Hematopoietic multipotent progenitor cell treated with erythropoietin and hydrocortisone succinate and interleukin-3 and kit ligand, for 15 days (in vitro differentiated cells): ENCODE data around the gene LIN37.
A peak's percentile ranks its signal among the peaks of the same experiment; 100 is the strongest.

Experiments
- DNase-seq: peaks from one replicate; pipeline ENCODE4 v3.0.0-alpha.2; 2015; ENCODE audit warnings: low spot score

LIN37 gene, protein sequence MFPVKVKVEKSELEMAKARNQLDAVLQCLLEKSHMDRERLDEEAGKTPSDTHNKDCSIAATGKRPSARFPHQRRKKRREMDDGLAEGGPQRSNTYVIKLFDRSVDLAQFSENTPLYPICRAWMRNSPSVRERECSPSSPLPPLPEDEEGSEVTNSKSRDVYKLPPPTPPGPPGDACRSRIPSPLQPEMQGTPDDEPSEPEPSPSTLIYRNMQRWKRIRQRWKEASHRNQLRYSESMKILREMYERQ

DNA sequence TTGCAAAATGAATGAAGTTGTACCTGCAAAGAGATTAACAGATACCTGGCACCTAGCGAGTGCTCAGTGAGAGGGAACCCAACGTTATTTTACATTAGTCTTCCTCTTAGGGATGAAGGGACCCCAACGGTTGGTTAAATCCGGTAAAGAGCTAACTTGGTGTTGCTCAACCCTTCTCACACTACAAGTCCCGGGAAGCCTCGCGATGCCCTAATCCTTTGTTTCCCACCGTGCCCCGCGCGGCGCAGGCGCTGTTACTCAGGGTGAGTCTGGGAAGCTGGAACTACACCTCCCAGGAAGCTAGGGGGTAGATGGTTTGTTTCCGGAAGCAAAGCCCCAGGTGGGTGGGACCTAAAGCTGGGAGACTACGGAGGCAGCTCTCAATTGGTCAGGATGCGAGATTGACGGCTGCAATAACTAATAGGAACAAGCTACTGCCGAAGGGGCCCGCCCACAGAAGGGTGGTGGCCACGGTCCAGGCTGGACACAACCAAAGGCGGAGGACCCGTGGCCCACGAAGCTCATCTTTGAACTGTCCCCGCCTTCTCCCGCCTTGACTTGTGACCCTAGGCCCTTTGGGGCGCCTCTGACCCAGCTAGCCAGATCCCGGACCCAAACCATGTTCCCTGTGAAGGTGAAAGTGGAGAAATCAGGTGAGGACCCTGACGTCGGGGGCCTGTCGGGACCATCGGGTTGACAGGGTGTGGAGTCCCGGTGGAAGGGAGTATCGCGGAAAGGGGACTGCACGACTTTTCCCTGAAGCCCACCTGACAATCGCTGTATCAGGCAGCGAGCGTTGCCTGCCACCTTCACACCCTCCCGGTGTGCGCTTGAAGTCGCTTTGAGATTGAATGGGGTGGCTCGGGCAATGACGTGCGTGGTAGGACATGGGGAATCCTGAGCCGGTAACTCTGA, at the start of gene LIN37:
Gene LIN37 (plus strand): TSS at position 471 of the 915 bp plus-strand sequence. CDS start 149 bp downstream, at position 620.
- DNase-seq: peak; percentile 100

DNA sequence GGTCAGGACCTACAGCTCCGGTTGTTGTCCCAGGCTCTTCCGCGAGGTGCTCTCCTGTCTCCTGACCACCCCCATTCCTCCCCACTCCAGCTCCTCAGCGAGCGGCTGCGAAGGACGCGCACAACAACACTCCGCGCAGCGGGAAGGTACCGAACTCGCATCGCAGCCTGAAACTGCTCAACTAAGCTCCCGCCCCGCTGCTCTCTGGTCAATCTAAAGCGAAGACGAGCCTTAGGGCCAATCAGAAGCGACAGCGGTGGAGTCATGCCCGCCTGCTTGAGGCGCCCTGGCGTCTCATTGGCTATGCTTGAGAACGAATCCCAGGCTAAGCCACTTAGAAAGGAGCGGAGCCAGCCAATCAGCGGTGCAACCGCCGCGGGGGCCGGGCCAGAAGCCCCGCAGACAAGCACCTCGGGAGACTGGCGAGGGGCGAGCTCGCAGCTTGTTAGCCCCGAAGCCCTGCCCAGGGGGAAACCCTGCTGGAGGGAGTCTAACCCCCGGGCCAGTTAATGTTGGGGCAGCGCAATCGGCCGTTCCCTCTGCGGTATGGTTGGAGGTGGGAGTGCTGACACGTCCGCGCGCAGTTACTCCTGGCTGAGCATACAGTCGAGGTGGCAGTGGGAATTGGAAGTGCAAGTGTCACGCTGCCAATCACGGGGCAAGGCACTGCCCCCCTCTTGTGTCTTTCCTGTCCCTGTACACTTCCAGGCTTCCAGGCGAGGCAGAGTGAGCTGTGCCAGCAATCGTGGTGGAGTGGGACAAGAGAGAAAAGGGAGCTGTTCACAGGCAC, 46.0 kb upstream of the LIN37 start:
- DNase-seq: peak; percentile 93

DNA sequence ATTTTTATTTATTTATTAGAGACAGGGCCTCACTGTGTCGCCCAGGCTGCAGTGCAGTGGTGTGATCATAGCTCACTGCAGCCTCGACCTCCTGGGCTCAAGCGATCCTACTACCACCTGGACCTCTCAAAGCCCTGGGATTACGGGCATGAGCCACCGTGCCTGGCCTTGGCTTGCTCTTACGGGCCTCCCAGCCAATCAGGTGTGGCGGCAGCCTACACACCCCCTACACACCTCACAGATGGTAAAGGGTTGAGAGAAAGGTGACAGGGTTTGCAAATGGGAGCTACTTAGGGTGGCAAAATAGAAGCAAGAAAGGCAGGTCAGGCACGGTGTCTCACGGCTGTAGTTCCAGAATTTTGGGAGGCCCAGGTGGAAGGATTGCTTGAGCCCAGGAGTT, 45.0 kb upstream of the LIN37 start:
- no peak for DNase-seq

DNA sequence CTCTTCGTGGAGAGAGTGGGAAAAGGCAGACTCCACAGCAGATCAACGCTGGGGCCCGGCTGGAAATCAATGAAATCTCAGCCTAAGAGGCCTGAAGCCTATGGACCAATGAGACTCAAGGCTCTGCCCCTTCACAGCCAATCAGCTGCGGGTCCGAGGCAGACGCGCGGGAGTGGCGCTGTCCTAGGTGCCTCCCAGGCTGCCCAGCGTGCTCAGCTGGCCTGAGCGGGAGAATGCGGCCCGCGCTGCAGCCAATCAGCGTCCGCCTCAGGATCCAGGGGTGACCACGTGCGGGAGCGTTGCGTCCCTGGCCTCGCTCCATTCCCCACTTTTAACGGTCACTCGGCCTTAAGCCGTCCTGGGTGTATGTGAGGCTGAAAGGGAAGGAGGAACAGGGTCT, 44.2 kb upstream of the LIN37 start, which contains the start of gene ZBTB32:
Gene ZBTB32 (plus strand): TSS at position 341 of the 400 bp plus-strand sequence. CDS start 10,069 bp downstream, outside the sequence.
- no peak for DNase-seq

DNA sequence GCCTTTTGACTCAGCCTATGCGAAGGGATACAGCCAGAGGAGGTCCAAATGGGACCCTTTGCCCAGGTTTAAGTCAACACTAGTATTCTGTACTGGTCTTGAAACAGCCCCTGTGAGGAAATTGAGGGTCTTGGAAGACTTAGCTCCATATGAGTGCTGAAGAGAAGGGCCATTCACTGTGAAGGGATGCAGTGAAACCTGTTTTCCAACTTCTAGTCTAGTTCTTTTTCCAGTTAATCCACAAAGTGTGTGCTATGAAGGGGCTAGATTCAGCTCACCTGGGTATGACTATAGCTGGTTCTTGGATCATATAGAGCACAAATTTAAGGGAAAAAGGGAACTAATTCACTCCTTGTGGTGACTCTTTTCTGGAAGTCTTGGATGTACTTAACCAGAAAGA, 40.0 kb upstream of the LIN37 start:
- no peak for DNase-seq

DNA sequence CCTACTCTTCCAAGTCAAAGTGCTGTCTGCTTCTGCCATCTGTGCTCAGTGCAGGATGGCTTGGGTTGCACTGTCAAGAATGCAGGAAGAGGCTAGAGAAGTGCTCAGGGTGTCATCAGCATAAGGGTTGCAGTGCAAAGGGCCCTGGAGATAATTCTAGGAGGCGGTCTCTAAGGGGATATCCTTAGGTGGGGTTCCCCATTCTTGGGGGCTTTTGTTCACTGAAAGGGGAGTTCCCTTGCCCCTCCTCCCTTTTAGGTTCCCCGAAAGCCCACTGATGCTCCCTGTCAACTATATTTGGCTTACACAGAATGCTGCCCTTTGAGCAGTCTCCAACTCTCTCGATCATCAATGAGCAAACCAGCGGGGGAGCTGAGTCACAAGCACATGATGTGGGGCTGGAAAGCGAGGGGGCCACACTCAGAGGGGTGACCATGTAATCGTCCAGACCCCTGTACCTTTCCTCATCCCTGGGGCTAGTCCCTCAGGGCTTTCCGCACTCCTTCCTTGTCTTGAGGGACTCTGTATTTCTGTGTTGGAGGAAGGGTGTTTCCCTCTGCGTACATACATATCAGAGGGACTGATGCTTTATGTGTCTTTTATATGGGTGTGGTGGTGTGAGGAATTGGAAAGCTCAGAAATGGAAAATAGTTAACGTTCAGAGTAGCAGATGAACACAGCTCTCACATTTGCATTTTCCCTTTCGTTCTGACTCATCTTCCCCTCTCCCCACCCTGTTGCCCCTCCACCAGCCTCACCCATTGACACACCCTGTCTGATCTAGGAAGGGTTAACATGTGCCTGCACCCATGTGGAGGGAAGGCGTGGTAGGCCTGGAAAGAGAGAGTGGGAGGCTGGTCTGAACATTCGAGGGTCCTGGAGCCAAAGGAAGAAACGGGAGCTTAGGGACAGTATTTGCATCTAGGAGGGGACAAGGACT, 37.3 kb upstream of the LIN37 start:
- no peak for DNase-seq

DNA sequence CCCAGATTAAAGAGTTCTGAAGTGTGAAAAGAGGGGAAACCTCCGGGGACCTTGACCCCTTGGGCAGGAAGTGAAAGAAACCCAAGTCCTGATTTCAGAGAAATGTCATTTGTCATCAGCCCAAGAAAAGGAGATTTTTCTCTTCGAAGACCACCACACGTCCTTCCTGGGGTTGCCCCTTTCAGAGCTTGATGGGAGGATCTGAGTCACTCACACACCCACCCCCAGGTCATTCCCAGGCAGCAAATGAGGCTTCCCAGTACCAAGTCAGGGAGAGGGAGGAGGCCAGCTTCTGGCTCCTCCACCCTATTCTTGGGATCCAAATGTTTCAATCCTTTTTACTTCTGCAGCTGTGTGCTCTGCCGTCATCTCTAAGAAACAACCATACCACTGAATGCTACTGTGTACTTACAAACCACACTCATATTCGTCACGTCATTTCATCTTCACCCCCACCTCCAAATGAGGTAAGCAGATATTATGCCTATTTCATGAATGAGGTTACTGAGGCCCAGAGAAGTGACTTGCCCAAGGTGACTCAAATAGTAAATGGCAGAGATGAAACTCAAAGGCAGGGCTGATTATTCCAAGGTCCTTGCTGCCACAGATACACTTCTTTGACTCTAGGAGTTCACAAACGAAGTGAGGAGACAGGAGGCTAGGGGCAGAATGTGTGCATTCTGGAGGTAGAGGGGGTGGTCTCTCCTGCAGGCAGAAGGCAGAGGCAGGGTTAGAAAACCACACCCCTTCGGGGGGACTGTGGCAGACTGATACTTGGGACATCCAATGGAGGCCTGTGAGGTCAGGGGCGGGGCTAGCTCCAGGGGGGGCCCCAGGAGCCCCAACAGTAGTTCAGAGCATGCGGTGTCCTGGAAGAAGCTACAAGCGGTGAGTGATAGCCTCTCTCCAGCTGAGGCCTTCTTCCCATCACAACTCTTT, 35.5 kb upstream of the LIN37 start:
- peak; percentile 25 for DNase-seq

DNA sequence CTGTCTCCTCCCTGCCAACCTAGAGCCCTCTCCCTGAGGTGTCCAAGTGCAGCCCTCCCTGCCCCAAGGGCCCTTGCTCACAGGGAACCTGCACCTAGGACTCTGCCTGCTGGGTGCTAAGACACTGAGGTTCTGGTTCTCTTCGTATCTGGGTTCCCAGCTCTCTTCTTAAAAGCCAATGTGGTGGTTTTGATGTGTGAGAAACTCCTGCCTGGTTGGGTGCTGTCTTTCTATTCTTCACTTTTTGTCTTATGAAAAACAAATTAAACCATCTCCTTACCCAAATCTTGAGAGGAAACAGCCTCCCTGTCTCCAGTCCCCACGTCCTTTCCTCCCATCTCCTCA, 34.9 kb upstream of the LIN37 start:
- DNase-seq: no peak

DNA sequence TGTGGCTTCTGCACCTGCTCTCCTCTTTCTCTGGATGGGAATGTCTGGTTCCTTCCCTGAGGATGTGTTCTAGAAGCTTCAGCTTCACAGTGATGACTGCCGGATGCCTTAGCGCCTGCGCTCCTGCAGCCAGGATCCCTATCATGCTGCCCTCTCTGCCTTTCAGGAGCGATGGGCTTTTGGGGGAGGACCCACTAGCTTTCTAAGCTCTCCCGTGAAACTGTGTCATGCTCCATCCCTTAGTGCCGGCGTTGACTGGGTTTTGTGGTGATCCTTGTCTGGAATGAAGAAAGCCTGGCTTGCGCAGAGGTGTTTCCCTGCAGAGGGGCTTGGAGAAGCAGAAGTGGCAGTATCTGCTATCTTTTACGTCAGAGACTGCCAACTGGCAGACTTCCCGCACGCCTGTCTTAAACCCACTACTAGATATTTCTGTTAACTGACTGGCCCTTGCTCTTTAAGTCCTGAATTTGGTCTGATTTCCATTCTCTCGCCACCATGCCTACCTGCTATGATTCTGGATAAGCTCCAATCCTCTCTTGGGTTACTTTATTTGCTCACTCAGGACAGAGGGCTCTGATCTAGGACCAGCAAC, 34.4 kb upstream of the LIN37 start:
- DNase-seq: no peak

DNA sequence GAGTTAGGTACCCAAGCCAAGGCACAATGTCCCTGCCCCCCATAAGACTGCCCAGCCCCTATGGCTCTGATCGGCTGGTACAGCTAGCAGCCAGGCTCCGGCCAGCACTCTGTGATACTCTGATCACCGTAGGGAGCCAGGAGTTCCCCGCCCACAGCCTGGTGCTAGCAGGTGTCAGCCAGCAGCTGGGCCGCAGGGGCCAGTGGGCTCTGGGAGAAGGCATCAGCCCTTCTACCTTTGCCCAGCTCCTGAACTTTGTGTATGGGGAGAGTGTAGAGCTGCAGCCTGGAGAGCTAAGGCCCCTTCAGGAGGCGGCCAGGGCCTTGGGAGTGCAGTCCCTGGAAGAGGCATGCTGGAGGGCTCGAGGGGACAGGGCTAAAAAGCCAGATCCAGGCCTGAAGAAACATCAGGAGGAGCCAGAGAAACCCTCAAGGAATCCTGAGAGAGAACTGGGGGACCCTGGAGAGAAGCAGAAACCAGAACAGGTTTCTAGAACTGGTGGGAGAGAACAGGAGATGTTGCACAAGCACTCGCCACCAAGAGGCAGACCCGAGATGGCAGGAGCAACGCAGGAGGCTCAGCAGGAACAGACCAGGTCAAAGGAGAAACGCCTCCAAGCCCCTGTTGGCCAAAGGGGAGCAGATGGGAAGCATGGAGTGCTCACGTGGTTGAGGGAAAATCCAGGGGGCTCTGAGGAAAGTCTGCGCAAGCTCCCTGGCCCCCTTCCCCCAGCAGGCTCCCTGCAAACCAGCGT, 33.6 kb upstream of the LIN37 start:
- DNase-seq: no peak

DNA sequence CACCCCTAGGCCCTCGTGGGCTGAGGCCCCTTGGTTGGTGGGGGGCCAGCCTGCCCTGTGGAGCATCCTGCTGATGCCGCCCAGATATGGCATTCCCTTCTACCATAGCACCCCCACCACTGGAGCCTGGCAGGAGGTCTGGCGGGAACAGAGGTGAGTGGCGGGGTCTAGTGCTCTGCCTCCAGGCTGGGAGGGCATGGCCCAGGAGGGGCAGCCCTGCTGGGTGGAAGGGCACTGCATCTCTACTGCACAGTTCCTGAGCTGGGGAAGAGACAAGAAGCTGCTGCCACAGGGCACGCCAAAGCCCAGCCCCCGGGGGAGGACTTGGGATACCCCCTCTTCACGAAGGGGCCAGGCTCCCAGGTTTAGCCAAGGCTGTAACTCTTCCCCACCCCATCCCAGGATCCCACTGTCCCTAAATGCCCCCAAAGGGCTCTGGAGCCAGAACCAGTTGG, 33.0 kb upstream of the LIN37 start:
- DNase-seq: no peak

DNA sequence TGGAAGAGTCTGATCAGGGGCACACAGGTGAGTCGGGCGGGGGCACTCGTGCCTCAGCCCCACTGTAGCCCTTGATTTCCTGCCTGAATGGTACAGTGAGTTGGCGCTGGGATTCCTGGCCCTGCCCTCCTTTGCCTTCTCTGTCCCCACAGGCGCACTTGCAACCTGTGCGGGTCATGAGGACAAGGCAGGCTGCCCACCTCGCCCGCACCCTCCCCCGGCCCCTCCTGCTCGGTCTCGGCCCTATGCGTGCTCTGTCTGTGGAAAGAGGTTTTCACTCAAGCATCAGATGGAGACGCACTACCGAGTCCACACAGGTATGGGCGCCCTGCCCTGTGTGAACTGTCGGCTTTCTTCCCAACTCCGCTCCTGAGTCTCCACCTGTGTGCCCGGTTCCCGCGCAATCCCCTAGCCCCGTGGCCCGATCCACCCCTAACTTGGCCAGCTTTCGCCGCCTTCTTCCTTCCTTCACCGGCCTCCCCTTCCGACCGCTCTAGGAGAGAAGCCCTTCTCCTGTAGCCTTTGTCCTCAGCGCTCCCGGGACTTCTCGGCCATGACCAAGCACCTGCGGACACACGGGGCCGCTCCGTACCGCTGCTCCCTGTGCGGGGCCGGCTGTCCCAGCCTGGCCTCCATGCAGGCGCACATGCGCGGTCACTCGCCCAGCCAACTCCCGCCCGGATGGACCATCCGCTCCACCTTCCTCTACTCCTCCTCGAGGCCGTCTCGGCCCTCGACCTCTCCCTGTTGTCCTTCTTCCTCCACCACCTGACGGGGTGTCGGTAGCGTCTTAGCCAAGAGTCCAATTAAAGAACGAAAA, 32.2 kb upstream of the LIN37 start:
- DNase-seq: no peak

DNA sequence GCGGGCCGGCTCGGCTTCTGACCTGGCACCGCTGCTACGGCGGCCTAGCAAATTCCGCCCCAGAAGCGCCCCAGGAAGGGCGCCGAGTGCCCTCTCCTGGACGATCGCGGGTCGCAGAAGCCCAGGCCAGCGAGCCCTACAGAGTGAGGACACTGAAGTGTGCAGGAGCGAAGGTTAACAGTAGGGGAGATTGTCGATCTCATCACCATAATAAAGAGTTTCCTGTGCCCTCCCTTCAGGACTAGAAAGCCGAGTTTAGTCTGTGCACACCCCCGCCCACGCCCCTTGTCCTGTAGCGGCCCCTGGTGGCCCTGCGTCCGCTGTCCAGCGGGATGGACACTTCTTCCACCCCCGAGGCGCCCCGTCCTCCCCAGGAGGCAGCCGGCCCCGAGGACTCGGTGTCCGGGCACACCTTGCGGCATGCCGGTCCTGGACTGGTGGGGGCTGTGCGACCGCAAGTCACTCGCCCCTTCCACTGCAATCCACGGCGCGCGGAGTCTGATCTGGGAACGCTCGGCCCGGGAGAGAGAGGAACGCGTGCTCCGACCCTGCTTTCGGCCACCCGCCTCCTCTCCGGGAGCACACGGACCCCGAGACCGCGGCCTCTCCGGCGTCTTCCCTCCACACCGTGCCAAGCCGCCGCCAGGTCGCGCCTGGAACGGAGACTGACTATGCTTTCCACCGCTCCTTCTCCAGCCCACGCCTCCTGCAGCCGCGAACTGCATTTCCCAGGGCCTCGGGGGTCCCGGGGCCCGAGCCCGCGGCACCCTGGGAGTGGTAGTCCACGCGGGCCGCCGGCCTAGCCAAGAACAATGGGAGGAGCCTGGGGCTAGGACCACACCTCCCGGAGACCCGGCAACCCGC, 31.3 kb upstream of the LIN37 start:
- peak; percentile 87 for DNase-seq

DNA sequence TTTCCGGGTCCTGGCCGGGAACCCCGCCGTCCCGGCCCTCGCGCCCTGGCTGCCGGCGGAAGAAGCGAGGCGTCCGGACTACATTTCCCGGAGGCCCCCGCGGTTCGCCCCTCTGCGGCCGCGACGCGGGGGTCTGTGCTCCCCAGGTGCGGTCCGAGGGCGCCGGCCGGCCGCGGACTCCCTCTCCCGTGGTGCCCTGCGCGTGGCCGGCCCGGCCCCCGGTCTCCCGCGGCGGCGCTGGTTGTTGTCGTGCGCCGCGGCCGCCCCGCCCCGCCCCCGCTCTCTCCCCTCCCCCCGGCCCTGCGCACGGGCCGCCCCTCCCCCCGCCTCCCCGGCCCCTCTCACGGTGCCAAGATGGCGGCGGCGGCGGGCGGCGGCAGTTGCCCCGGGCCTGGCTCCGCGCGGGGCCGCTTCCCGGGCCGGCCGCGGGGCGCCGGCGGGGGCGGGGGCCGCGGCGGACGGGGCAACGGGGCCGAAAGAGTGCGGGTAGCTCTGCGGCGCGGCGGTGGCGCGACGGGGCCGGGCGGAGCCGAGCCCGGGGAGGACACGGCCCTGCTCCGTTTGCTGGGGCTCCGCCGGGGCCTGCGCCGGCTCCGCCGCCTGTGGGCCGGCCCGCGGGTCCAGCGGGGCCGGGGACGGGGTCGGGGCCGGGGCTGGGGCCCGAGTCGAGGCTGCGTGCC, 30.6 kb upstream of the LIN37 start, which contains the start of gene KMT2B:
Gene KMT2B (plus strand): TSS at position 339 of the 680 bp plus-strand sequence. CDS start 16 bp downstream, at position 355.
- no peak for DNase-seq

DNA sequence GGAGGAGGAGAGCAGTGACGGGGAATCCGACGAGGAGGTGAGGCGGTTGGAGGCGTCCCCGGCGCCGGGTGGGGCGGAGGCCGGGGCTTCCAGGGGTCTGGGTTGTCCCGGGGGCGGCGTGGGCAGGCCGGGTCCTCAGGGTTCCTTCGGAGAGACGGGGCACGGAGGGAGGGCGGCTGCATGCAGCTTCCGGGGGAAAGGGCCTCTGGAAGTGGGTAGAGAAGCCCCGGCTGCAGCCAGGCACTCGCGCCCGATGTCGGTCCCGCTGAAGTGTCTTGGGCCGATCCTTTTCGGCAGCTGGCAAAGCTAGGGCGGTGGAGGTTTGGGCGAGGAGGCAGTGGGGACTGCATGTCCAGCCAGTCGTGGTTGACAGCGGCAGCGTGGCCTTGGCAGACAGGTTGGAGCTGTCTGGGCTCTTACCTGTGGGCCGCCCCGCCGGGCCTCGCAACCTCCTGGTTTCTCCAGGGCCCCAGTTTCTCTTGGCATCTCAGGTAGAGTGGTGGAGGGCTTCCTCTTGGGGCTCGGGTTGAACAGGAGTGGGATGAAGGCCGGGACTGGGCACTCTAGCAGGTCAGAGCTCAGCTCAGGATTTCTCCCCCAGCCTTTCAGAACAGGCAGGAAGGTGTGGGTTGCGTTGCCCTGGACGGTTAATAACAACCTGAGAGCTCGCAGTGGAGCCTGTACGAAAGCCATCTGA, 29.9 kb upstream of the LIN37 start:
- DNase-seq: peak; percentile 28
